Heart left ventricle (tissue), 16 donors: ENCODE data around the gene DIDO1. TPM values are rescaled to one million over a fixed set of nuclear protein-coding genes. Genes with fewer than 3 reads are reported as not detected.
"Not testable (repeated sequence)": the region's sequence is repeated elsewhere in the genome, so short reads cannot be mapped to it uniquely, and the experiment has no call there.

Source experiments
- ATAC-seq, 4 donors: fragments of 200-7000 bp; cut with Tn5 transposase; one replicate each; pipeline ENCODE4 v1.9.1; 2020 to 2022; ENCODE audit warnings: moderate library complexity in 4 of 4, mild to moderate bottlenecking in 3 of 4, moderate number of reproducible peaks in 1 of 4
- DNase-seq, 5 donors: peaks; one replicate each; pipeline ENCODE4 v3.0.0-alpha.2; 2020
- H3K27ac ChIP-seq, 12 donors: fragments of 200-600 bp; sonication (generic) in 4 of 12; one replicate each; pipeline versions ENCODE4 v1.5.0 to v1.8.0; 2016 to 2022; ENCODE audit warnings: mild to moderate bottlenecking in 2 of 12
- H3K27me3 ChIP-seq, 9 donors: fragments of 200-600 bp; sonication (generic) in 2 of 9; one replicate each; pipeline versions ENCODE4 v1.5.1 to v1.8.0; 2016 to 2022; ENCODE audit warnings: mild to moderate bottlenecking in 3 of 9
- H3K36me3 ChIP-seq, 9 donors: fragments of 200-600 bp; sonication (generic) in 2 of 9; one replicate each; pipeline versions ENCODE4 v1.5.0 to v1.8.0; 2018 to 2022; ENCODE audit warnings: mild to moderate bottlenecking in 2 of 9
- H3K4me1 ChIP-seq, 12 donors: fragments of 200-600 bp; sonication (generic) in 4 of 12; one replicate each; pipeline versions ENCODE4 v1.5.0 to v1.8.0; 2016 to 2022; ENCODE audit warnings: mild to moderate bottlenecking in 3 of 12
- H3K4me3 ChIP-seq, 12 donors: fragments of 200-600 bp; sonication (generic) in 4 of 12; one replicate each; pipeline versions ENCODE4 v1.5.0 to v1.8.0; 2017 to 2022; ENCODE audit warnings: mild to moderate bottlenecking in 9 of 12, moderate library complexity in 4 of 12
- H3K9me3 ChIP-seq, 12 donors: fragments of 200-600 bp; sonication (generic) in 4 of 12; one replicate each; pipeline versions ENCODE4 v1.5.0 to v1.8.0; 2016 to 2022; ENCODE audit warnings: mild to moderate bottlenecking in 1 of 12
- CTCF ChIP-seq, 12 donors: fragments of 200-600 bp; sonication (generic) in 4 of 12; IDR thresholded peaks; one replicate each; pipeline versions ENCODE4 v1.5.0 to v1.8.0; 2018 to 2022; ENCODE audit warnings: antibody characterized with exemption in 12 of 12, mild to moderate bottlenecking in 5 of 12
- POLR2A ChIP-seq, 2 donors: fragments of 450-650 bp; IDR thresholded peaks; one replicate each; pipeline ENCODE4 v1.6.1; 2017; ENCODE audit warnings: antibody characterized with exemption in 2 of 2, mild to moderate bottlenecking in 2 of 2, moderate library complexity in 2 of 2
- WGBS, 4 donors: extraction: QIAGEN DNeasy Blood & Tissue Kit in 2 of 4; methylation state at CpG; one replicate each; pipeline versions ENCODE4 v1.1.5 to v1.1.7; 2013 to 2018; 5-methylcytosine and 5-hydroxymethylcytosine counted together
- intact Hi-C, 10 donors: fragments of 100-400 bp; cut with DNase I; formaldehyde crosslinking; loops; one replicate each; pipeline versions ENCODE4 v1.11.1 to v1.14.2; 2022
- polyA plus RNA-seq, 2 donors: library from polyadenylated mRNA; stranded (reverse); fragments of 200-250 nt; gene quantifications; one replicate each; pipeline ENCODE4 v1.2.3, GENCODE V29; 2013
- total RNA-seq, 9 donors: library from RNA; depleted of rRNA in 2 of 9; stranded (reverse); fragments of >200 nt in 2 of 9; fragmentation: NEBNext Ultra II Directional in 3 of 9; extraction: Animal tissue kit (Norgen Biotek cat#: 25700) in 3 of 9; gene quantifications; one replicate each; pipeline versions ENCODE4 v1.1.0 to v1.2.4, GENCODE V29; 2016 to 2023
- donor health status: ischemic (EF 13 %, LVEDD 7.1; RV severe dilation, severe dysfunction).
- donor health status: healthy with polysubstance abuse.
- donor health status: DM: no; HTN: yes; CAD: no.
- donor health status: DM: no; HTN: no; CAD: no.
- donor health status: ischemic (EF 25% LVEDD 6.9; RV normal size, moderate dysfunction).
- donor health status: ischemic (EF 25% LVEDD 5.7; RV mildly dilated, moderate dysfunction).
- donor health status: healthy.
- donor health status: DM: yes; HTN: yes; CAD: no.
- donor health status: ischemic (EF 35%, LVEDD 5.7; RV mildly dilated, moderate dysfunction).
- donor health status: nonischemic (EF 11% LVEDD 7.7; RV severe dilation, severe dysfunction).
- donor health status: DM: yes; HTN: yes; CAD: no.
- donor health status: PGD.
- donor health status: ischemic (EF 29% LVEDD 5.4; RV normal size, mild dysfunction).
- donor health status: nonischemic (EF 23%, LVEDD 6.1; RV moderate dilation, normal function).

The DIDO1 gene
- total and polyA plus RNA-seq, 11 donors = 16.5 to 46.2 (median 38.4) TPM

DNA sequence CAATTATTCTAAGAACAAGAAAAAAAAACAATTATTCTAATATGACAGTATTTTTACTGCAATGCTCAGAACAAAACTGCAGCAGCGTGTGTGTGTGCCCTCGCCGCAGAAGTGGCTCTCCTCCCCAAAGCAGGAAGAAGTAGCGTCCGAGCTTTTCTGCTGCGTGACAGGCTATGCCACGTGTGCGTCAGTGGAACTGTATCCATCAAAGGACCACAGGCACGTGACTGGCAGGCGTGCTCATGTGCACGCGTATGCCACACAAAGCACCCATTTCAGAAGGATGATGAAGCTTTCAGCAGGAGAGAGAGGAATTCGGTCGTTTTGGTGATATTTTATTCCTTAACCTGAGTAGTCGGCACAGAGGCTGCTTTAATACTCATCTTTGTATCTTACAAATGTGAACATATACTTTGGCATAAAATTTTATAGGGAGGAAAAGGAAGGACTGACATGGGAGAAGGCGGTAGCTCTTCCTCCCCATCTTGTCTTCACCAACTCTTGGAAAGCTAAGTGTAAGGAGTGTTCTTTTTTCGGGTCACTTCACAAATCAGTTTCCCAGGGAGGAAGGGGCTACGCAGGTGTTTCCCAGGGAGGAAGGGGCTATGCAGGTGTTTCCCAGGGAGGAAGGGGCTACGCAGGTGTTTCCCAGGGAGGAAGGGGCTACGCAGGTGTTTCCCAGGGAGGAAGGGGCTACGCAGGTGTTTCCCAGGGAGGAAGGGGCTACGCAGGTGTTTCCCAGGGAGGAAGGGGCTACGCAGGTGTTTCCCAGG lies 68.1 kb downstream of the DIDO1 start:
- intact Hi-C loops = no loop called here
- H3K27me3 ChIP-seq = no peaks in the 10 kb centered on the region
- no peak for TF ChIP-seq CTCF (IDR thresholded peaks at IDR 0.05)
- DNase-seq = no peak
- ATAC-seq = no peak
- peaks cover 0 to 21% (median 12%) of the 10 kb centered on the region in 12 donors for H3K4me1 ChIP-seq
- 89 to 92% (median 91%) methylated on average over 19 to 21 of the region's 23 CpGs for WGBS, 4 donors
- peaks cover 0 to 40% (median 28%) of the 10 kb centered on the region in 9 donors for H3K36me3 ChIP-seq
- H3K27ac ChIP-seq = no peak overlapping the region
- no peaks in the 10 kb centered on the region for H3K9me3 ChIP-seq
- H3K4me3 ChIP-seq = no peak overlapping the region

DNA sequence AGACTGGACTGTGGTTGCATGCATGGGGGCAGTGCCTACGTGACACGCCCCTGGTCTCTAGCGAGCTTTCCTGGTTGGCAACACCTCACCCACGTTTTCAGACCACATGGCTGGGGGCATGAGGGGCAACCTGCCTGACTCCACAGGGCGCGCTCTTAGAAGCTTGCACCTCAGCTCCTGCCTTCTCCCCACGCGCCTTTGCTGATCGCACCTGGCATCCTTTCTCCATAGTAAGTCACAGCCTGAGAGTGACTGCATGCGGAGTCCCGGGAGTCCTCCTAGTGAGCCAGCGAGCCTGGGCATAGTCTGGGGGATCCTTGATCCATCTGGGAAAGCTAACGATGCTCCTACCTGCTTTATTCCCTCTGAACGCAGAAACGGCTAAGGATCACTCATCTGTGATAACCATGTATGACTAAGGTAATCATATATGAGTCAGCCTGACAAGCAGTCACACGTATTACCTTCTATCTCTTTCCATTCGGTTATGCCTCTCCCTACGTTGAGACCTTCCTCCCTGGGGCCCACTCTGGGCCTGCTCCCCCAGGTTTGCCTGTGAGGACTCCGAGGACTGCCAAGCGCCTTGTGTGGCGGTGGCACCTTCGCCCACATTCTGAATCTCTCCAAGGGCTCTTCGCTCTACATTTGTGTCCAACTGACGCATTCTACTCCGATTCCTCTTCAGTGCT lies 69.2 kb downstream of the DIDO1 start:
- WGBS, 4 donors = 94 to 95% (median 95%) methylated on average over 23 to 25 of the region's 25 CpGs
- Histone ChIP-seq H3K27ac (no peak overlapping the region), H3K9me3 (no peaks in the 10 kb centered on the region), H3K36me3 (peaks cover 0 to 47% (median 36%) of the 10 kb centered on the region in 9 donors), H3K4me1 (peaks cover 0 to 18% (median 11%) of the 10 kb centered on the region in 12 donors), H3K27me3 (no peaks in the 10 kb centered on the region), H3K4me3 (no peak overlapping the region)
- DNase-seq (no peak), ATAC-seq (no peak)
- intact Hi-C loops = no loop called here
- no peak for TF ChIP-seq CTCF (IDR thresholded peaks at IDR 0.05)
- TF ChIP-seq POLR2A (IDR thresholded peaks at IDR 0.05) = no peak

GRCh38 chr20:62855120-62855519 lies 71.2 kb downstream of the DIDO1 start:
- DNase-seq (no peak), ATAC-seq (no peak)
- Histone ChIP-seq H3K4me3 (no peak overlapping the region), H3K4me1 (peaks cover 0 to 10% (median 4%) of the 10 kb centered on the region in 12 donors), H3K36me3 (peaks cover 0 to 53% (median 36%) of the 10 kb centered on the region in 9 donors), H3K27ac (no peak overlapping the region), H3K9me3 (no peaks in the 10 kb centered on the region), H3K27me3 (no peaks in the 10 kb centered on the region)
- intact Hi-C loops = no loop called here
- 84 to 97% (median 94%) methylated on average over 5 of the region's 5 CpGs for WGBS, 4 donors
- no peak for TF ChIP-seq POLR2A (IDR thresholded peaks at IDR 0.05)
- TF ChIP-seq CTCF (IDR thresholded peaks at IDR 0.05) = no peak

DNA sequence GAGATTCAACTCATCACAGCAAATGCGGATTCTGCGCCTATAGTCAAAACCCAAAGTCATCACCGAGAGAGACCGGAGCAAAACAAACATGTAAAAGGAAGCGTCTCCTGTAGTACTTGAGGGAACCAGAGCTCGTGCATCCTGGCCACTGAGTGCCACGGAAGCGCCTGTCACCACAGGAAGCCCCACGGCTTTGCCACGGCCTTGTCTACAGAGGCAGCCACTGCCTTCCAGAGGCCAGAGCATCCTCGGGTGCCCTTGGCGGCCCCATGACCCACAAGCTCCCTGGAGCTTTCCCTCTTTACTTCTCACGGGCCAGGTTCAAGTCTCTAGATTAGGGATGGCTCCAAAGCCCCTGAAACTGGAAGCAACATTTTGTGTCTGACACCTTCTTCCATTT lies 72.2 kb downstream of the DIDO1 start:
- ATAC-seq = no peak
- no peaks in the 10 kb centered on the region for H3K27me3 ChIP-seq
- peaks cover 0 to 53% (median 36%) of the 10 kb centered on the region in 9 donors for H3K36me3 ChIP-seq
- WGBS, 4 donors = 95 to 98% (median 96%) methylated on average over 12 to 13 of the region's 13 CpGs
- intact Hi-C loops = no loop called here
- no peak overlapping the region for H3K27ac ChIP-seq
- no peak overlapping the region for H3K4me3 ChIP-seq
- TF ChIP-seq POLR2A (IDR thresholded peaks at IDR 0.05) (no peak), CTCF (IDR thresholded peaks at IDR 0.05) (no peak)
- no peaks in the 10 kb centered on the region for H3K9me3 ChIP-seq
- DNase-seq = no peak
- peaks cover 0 to under 1% (median 0%) of the 10 kb centered on the region in 12 donors for H3K4me1 ChIP-seq

DNA sequence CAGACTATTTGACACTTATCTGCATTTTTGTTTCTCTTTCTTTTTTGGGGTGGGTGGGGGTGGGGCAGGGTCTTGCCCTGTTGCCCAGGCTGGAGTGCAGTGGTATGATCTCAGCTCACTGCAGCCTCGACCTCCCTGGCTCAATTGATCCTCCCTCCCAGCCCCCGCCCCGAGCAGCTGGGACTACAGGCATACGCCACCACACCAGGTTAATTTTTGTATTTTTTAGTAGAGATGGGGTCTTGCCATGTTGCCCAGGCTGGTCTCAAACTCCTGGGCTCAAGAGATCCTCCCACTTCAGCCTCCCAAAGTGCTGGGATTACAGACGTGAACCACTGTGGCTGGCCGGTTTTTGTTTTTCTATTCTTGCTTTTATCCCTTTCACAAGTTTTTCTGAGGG lies 73.0 kb downstream of the DIDO1 start:
- intact Hi-C loops, H3K4me1 ChIP-seq, H3K27ac ChIP-seq, H3K27me3 ChIP-seq, DNase-seq, H3K9me3 ChIP-seq, ATAC-seq, H3K4me3 ChIP-seq: not testable (repeated sequence)
- 90 to 96% (median 93%) methylated on average over 6 of the region's 6 CpGs for WGBS, 4 donors
- H3K36me3 ChIP-seq = peaks cover 0 to 53% (median 36%) of the 10 kb centered on the region in 9 donors
